ENCODE results near the gene TWIST2.

DNA sequence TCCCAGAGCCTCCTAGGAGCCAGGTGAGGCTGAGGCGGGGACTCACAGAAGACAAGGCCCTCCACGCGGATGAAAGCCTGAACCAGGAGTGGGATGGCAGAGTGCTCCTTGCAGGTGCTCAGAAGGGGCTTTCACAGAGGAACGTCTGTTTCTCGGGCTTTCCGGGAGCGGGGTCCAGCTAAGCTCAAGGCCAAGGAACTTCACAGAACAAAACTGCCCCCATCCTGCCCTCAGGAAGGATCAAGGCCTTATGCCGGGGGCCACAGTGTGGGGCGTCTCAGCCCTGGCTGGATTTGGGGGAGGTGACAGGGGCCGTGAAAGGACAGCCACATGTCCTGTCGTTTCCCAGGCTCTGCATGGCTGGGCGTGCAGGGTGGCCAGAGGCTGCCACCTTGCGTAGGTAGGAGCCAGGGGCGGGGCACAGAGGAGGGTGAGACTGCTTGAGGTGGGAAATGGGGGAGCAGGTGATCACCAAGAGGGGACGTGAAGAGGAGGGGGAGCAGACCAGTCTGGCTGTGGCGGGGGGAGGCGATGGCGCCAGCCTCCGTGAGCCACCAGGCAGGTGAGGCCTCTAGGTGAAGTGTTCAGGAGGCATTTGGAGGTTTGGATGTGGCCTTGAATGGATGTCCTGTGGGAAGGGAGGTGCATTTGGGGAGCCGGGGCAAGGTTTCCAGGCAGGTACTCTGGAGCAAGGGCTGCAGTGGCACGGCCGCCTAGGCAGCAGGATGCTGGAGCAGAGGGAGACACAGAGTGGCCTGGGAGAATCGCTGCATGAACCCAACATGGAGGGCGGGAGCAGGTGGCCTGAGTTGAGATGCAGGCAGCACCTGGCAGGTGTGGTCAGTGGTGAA, 79.1 kb downstream of the TWIST2 start:
- TF ChIP-seq, protein P1, sequence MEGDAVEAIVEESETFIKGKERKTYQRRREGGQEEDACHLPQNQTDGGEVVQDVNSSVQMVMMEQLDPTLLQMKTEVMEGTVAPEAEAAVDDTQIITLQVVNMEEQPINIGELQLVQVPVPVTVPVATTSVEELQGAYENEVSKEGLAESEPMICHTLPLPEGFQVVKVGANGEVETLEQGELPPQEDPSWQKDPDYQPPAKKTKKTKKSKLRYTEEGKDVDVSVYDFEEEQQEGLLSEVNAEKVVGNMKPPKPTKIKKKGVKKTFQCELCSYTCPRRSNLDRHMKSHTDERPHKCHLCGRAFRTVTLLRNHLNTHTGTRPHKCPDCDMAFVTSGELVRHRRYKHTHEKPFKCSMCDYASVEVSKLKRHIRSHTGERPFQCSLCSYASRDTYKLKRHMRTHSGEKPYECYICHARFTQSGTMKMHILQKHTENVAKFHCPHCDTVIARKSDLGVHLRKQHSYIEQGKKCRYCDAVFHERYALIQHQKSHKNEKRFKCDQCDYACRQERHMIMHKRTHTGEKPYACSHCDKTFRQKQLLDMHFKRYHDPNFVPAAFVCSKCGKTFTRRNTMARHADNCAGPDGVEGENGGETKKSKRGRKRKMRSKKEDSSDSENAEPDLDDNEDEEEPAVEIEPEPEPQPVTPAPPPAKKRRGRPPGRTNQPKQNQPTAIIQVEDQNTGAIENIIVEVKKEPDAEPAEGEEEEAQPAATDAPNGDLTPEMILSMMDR (conservative IDR thresholded peaks at IDR 0.05), result no peak
- TF ChIP-seq EZH2 (IDR thresholded peaks at IDR 0.05; ENCODE audit: low read depth), result no peak
